Kidney (tissue), 14 donors: ENCODE data around the gene CDC23. TPM values are rescaled to one million over a fixed set of nuclear protein-coding genes. Genes with fewer than 3 reads are reported as not detected.
"Not testable (repeated sequence)": the region's sequence is repeated elsewhere in the genome, so short reads cannot be mapped to it uniquely, and the experiment has no call there.

Experiments used
- DNase-seq, 5 donors: peaks; one replicate each; pipeline ENCODE4 v3.0.0-alpha.2; 2013 to 2020
- FAIRE-seq: peaks from 2 replicates; lab custom pipeline; 2012; peaks lifted over from hg19 to GRCh38; lab: Jason Lieb, UNC
- H3K27ac ChIP-seq, 2 donors: one replicate each; pipeline ENCODE4 v1.7.0; 2013; ENCODE audit warnings: low read depth in 2 of 2, low read length in 2 of 2, inconsistent platforms in 1 of 2
- H3K27me3 ChIP-seq: one replicate; pipeline ENCODE4 v1.7.1; 2013; ENCODE audit warnings: low read length, inconsistent platforms; ENCODE audit not compliant: control insufficient read depth, insufficient read depth
- H3K36me3 ChIP-seq, 3 donors: one replicate each; pipeline versions ENCODE4 v1.7.0 to v1.7.1; 2013; ENCODE audit warnings: low read length in 3 of 3, control low read depth in 1 of 3, inconsistent platforms in 1 of 3; ENCODE audit not compliant: insufficient read depth in 3 of 3, control insufficient read depth in 2 of 3
- H3K4me1 ChIP-seq, 3 donors: one replicate each; pipeline versions ENCODE4 v1.7.0 to v1.7.1; 2013; ENCODE audit warnings: low read length in 3 of 3, inconsistent platforms in 1 of 3, low read depth in 1 of 3; ENCODE audit not compliant: control insufficient read depth in 2 of 3, insufficient read depth in 2 of 3
- H3K4me3 ChIP-seq, 3 donors: one replicate each; pipeline versions ENCODE4 v1.7.0 to v1.8.1; 2013; ENCODE audit warnings: low read length in 3 of 3, control low read depth in 1 of 3, inconsistent platforms in 1 of 3
- H3K9ac ChIP-seq, 3 donors: one replicate each; pipeline versions ENCODE4 v1.7.0 to v1.7.1; 2013; ENCODE audit warnings: low read length in 3 of 3, control low read depth in 1 of 3, inconsistent platforms in 1 of 3
- H3K9me3 ChIP-seq, 3 donors: one replicate each; pipeline versions ENCODE4 v1.7.0 to v1.7.1; 2013; ENCODE audit warnings: low read length in 3 of 3, control low read depth in 1 of 3, inconsistent platforms in 1 of 3; ENCODE audit not compliant: control insufficient read depth in 2 of 3, insufficient read depth in 1 of 3
- intact Hi-C: fragments of 100-400 bp; cut with DNase I; formaldehyde crosslinking; loops from one replicate; pipeline ENCODE4 v1.11.1; 2022
- polyA plus RNA-seq: library from polyadenylated mRNA; stranded (reverse); fragments of 350-450 nt; fragmentation: Illumina TruSeq; extraction: RNeasy Lipid Tissue Mini Kit (QIAGEN cat#74804); gene quantifications from one replicate; pipeline ENCODE4 v1.2.3, GENCODE V29; 2014; ENCODE audit warnings: low read depth, low replicate concordance; ENCODE audit not compliant: insufficient read depth
- total RNA-seq: library from RNA; stranded (reverse); fragmentation: NEBNext Ultra II Directional; extraction: Animal tissue kit (Norgen Biotek cat#: 25700); gene quantifications from one replicate; pipeline ENCODE4 v1.2.1, GENCODE V29; 2021
- TF ChIP-seq, protein P1 (sequence below): IDR thresholded peaks from 3 replicates; pipeline ENCODE4 v1.5.1; 2012; ENCODE audit warnings: mild to moderate bottlenecking, moderate library complexity, borderline replicate concordance; ENCODE audit not compliant: insufficient read depth; ENCODE audit errors: extremely low read depth
- donor health status: control.
- donor health status: control.
- donor health status: control.
- donor health status: control.
- donor health status: control.
- donor health status: DM: yes; HTN: yes; CAD: no.
- donor health status: Normal renal cell carcinoma (clear cell type).

CDC23 gene
- total and polyA plus RNA-seq, 2 donors from 2014 or later = 17.6 to 28.3 TPM

DNA sequence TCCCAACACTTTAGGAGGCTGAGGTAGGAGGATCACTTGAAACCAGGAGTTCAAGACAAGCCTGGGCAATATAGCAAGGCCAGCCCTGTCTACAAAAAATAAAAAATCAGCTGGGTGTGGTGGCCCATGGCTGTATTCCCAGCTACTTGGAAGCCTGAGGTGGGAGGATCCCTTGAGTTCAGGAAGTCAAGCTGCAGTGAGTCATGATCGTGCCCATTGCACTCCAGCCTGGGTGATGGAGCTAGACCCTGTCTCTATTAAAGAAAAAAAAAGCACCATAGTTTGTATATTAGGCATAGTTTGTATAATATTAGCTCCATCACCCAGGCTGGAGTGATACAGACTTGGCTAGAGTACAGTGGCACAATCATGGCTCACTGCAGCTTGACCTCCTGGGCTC lies 64.3 kb downstream of the CDC23 start:
- H3K9ac ChIP-seq = no peak overlapping the region
- no peak overlapping the region for H3K4me3 ChIP-seq
- FAIRE-seq (no peak), DNase-seq (no peak)
- TF ChIP-seq, protein P1, sequence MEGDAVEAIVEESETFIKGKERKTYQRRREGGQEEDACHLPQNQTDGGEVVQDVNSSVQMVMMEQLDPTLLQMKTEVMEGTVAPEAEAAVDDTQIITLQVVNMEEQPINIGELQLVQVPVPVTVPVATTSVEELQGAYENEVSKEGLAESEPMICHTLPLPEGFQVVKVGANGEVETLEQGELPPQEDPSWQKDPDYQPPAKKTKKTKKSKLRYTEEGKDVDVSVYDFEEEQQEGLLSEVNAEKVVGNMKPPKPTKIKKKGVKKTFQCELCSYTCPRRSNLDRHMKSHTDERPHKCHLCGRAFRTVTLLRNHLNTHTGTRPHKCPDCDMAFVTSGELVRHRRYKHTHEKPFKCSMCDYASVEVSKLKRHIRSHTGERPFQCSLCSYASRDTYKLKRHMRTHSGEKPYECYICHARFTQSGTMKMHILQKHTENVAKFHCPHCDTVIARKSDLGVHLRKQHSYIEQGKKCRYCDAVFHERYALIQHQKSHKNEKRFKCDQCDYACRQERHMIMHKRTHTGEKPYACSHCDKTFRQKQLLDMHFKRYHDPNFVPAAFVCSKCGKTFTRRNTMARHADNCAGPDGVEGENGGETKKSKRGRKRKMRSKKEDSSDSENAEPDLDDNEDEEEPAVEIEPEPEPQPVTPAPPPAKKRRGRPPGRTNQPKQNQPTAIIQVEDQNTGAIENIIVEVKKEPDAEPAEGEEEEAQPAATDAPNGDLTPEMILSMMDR = no peak
- no peaks in the 10 kb centered on the region for H3K9me3 ChIP-seq
- no peaks in the 10 kb centered on the region for H3K36me3 ChIP-seq
- H3K27ac ChIP-seq = no peak overlapping the region
- no peaks in the 10 kb centered on the region for H3K4me1 ChIP-seq
- intact Hi-C loops = no loop called here
- H3K27me3 ChIP-seq = no peaks in the 10 kb centered on the region

DNA sequence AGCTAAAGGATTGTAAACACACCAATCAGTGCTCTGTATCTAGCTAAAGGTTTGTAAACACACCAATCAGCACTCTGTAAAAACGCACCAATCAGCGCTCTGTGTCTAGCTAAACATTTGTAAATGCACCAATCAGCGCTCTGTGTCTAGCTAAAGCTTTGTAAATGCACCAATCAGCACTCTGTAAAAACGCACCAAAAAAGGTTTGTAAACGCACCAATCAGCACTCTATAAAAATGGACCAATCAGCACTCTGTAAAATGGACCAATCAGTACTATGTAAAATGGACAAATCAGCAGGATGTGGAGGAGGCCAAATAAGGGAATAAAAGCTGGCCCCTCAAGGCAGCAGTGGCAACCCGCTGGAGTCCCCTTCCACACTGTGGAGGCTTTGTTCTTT lies 69.5 kb downstream of the CDC23 start:
- H3K27ac ChIP-seq, FAIRE-seq, H3K9me3 ChIP-seq, H3K27me3 ChIP-seq, H3K9ac ChIP-seq, H3K36me3 ChIP-seq, H3K4me1 ChIP-seq, DNase-seq, H3K4me3 ChIP-seq, intact Hi-C loops: not testable (repeated sequence)

DNA sequence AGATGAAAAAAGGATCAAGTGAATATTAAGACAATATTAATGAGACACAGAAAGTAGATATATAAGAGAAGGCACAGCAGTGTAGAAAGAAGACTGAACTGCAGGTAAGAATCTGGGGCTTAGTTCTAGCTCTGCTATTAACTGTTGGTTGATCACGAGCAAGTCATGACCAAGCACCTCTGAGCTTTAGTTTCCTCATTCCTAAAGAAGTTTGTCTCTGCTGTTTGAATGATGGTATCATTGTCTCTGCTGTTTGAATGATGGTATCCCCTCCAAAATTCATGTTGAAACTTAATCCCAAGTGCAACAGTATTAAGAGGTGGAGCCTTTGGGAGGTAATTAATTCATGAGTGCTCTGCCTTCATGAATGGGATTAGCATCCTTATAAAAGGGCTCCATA lies 71.4 kb downstream of the CDC23 start:
- DNase-seq (no peak), FAIRE-seq (no peak)
- Histone ChIP-seq H3K36me3 (no peaks in the 10 kb centered on the region), H3K27me3 (no peaks in the 10 kb centered on the region), H3K9ac (no peak overlapping the region), H3K9me3 (no peaks in the 10 kb centered on the region), H3K4me1 (no peaks in the 10 kb centered on the region), H3K4me3 (no peak overlapping the region), H3K27ac (no peak overlapping the region)
- intact Hi-C loops = no loop called here
- TF ChIP-seq, protein P1 = no peak

GRCh38 chr5:138140268-138140667 lies 72.9 kb downstream of the CDC23 start:
- intact Hi-C loops = no loop called here
- DNase-seq = no peak
- Histone ChIP-seq H3K9me3 (no peaks in the 10 kb centered on the region), H3K9ac (no peak overlapping the region), H3K4me3 (no peak overlapping the region), H3K36me3 (no peaks in the 10 kb centered on the region), H3K4me1 (no peaks in the 10 kb centered on the region), H3K27me3 (no peaks in the 10 kb centered on the region), H3K27ac (no peak overlapping the region)
- TF ChIP-seq, protein P1 = no peak
- FAIRE-seq = no peak
